Stimulated activated CD4-positive, alpha-beta T cell treated with anti-CD3 and anti-CD28 coated beads, Interleukin-15, amount 100 ng/mL, for 48 hours (primary cell): Measurements from ENCODE around the gene BMP4.

Experiments used
- DNase-seq, 2 donors: peaks; one replicate each; pipeline ENCODE4 v3.0.0-alpha.2; 2020; ENCODE audit warnings: low read depth in 2 of 2

The BMP4 gene

DNA sequence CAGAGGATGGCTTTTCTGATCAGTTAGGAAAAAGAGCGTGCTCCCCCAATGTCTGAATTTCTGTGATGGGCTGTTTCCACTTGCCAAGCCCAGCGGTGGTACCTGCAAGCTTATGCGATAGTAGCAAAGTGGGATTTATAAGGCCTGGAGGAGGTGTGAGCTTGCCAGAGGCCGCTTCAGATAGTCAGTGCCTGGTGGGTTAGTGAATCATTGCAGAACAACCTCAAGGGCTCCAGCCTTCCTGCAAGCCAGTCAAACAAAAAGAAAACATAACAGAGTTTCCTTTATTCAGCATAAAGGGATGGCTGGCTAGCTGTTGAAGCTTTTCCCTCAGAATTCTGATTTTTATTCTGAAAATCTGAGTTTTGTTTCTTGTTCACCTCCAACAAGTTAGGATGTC lies 7.6 kb upstream of the BMP4 start:
- no peak for DNase-seq

DNA sequence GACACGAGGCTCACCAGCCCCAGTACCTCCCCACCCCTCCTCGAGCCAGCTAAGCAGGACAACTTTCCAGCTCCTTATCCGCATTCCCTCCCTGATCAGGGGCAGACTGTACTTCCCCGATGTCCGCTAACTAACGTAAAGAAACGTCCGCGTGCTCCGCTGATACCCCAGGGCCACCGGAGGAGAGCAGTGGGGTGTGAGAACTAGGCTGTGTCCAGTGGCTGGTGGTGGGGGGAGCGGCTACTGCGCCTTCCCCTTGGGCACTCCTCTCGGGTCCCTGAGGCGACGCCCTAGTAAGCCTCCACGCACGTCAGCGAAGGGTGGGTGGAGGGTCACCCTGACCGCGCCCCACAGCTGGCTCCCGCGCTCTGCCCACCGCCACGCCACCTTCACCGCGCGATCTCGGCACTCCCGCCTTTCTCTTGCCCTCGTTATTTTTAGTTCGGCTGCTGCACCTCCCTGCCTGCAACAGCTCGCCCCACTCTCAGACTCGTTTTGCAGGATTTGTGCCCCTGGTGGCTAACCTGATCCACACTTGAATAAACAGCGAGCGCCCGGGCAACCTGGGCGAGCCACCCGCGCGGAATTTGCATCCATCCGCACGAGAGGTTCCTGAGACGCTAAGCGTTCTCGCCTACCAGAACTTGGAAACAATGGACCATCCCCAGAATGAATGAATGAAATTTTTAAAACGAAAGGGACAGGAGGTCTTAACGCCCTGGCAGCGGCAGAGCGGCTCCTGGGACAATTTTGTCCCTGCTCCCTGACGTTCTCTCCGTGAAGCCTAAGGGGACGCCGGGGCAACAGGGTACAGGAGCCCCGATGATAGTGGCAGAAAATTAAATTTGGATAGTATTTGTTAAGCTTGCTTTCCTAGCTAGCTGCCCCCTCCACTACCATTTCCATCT lies 6.9 kb upstream of the BMP4 start:
- no peak for DNase-seq

DNA sequence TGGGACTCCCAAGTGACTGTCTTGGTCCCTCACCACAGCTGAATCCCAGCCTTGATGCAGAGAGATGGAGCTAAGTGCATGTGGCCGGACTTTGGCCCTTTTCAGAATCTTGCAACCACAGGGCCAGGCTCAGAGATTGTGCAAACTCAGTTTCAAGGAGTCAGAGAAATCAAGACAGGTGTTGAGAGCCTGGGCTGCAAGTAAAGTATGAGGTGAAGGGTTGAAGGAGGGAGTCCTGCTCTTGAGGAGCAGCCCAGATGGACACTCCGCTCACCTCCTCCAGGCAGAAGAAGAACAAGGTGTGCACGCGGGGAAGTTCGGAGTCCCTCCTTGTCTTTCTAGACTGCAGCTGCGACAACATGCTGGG lies 6.3 kb upstream of the BMP4 start:
- DNase-seq: no peak

DNA sequence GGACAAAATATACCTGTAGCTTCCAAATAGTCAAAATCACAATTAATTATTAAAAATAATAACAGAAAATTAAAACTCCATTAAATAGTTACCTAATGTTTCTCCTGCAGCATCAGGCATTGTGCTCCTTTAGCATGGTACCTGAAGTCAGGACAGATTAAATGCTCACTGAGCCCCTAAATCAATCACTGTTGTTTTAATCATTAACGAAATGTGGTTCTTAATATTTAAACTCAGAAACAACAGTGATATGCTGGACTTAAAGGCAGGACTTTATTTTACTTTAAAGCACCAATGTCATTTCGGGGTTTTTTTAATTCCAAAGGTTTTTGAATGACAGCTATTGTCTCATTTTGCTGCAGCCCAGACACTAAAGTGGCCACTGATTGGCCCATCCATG lies 2.0 kb upstream of the BMP4 start:
- no peak for DNase-seq

DNA sequence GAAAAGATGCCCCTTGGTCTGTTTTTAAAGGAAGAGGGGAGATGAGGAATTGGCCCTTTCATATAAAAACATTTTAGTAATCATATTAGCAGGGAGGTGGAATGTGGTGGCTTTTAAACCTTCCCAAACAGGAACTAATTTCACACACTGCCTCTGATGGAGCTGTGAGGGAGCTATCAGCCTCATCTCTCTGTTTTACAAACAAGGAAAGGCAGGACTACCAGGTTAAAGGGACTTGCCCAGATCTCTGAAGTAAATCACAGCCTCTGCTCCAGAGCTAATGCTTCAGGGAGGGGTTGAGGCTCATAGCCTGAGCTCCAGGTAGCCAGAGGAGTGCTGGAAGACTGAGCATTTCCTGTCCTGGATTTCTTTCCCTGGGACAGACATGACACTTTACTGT lies 1.1 kb upstream of the BMP4 start:
- no peak for DNase-seq

DNA sequence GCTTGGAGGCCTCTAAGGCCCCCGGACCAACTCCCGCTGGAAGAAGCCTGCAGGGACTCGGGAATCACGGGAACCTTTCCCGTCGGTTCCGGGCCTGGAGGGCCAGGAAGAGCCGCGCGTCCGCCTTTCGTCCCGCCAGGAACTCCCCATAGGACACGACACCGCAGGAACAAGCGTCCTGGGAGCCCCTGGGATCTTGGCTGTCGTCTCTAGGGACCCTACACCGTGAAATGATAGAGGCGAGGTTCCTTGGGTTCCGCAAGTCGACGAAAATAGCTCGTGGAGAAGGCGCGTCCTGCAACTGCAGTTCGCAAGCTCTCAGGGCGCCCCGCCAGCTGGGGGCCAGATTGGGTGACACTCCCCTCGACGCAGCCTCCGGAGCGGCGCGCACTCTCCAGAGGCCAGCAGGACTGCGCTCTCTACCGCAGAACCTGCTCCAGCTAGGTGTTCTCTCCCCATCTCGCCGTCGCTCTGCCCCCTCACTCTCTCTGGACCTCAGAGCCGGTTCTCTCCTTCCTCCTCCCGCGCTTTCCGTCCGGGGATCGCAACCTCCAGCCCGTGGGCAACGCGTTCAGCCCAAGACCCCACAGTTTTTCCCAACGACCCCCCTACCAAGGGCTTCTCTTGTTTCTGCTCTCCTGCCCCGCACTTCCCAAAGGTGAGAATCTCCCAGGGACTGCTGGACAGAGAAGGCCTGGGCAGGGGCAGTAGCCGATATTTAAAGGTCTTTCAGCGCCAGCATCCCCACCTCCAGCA lies 776 bp downstream of the BMP4 start:
- no peak for DNase-seq

DNA sequence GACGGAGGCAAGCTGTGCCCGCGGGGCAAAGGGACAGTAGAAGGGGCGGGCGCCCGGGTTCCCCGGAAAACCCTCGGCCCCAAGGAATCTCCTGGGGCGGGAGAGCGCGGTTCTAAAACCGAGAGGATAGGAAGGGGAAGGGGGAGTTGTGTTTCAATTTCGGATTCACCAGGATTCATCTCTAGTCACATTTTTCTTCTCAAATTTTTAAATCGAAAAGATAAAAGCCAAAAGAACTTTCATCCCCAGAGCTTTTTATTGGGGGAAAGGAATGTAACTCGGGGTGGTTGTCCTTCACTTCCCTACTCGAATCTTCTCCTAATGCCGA lies 1.4 kb downstream of the BMP4 start:
- DNase-seq: no peak

DNA sequence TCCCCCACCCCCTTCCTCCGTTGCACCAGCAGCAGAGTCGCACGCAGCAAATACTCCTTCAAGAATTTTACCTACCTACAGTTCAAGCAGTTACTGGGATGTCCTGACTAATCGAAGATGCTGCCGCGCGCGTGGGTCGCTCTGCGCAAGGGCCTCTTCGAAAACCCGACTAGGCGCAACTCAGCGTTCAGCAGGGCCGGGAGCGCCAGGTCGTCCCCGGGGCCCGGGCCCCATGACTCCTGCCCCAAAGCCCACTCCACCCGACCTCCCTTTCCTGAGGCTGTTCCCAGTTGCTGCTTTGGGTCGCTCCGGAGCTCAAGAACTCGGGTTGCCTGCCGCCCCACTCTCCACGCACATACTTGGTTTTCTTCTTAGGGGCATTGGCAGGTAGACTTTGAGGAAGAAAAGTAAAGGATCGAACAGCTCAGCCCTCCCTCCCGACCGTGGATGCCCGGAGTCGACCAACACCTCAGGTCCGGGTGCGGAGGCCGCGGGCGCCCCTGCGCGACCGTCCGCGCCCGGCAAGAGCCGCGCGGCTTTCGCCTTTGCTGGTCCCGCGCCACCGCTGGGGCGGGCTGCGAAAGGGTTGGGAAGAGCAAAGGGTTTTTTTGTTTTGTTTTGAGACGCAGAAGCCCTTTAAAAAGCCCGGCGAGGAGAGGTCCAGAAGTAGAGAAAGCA lies 1.9 kb downstream of the BMP4 start:
- DNase-seq: no peak

DNA sequence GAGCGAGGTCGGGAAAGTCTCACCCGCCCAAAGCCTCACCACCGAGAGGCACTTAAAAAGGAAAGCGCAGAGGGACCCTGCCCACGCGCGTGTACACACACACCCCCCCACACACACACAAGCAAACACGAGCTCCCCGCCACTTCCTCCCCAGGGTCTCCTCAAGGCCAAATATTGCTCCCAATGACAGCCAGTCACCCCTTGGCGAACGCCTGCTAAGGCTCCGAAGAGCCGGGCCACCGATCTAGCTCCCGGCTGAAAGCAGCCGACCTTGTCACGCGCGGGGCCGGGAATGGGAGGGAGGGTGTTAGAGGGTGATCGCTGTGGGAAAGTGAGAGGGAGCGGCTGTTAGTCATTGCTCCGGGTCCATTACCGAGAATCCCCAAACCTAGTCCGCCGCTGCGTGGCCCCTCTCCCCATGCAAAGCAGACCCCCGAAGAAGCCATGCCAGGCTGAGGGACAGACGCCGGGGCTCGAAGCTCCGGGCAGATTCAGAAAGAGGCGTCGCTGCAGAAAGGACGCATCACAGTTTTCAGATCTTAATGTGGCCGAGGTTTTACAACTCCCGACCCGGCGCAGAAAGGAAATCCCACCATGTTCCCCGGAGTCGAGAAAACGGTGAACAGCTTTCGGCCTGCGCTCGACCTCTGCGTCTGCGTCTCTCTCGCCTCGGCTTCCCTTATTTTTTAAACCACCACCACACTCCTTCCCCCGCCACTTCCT lies 2.6 kb downstream of the BMP4 start:
- DNase-seq: no peak

DNA sequence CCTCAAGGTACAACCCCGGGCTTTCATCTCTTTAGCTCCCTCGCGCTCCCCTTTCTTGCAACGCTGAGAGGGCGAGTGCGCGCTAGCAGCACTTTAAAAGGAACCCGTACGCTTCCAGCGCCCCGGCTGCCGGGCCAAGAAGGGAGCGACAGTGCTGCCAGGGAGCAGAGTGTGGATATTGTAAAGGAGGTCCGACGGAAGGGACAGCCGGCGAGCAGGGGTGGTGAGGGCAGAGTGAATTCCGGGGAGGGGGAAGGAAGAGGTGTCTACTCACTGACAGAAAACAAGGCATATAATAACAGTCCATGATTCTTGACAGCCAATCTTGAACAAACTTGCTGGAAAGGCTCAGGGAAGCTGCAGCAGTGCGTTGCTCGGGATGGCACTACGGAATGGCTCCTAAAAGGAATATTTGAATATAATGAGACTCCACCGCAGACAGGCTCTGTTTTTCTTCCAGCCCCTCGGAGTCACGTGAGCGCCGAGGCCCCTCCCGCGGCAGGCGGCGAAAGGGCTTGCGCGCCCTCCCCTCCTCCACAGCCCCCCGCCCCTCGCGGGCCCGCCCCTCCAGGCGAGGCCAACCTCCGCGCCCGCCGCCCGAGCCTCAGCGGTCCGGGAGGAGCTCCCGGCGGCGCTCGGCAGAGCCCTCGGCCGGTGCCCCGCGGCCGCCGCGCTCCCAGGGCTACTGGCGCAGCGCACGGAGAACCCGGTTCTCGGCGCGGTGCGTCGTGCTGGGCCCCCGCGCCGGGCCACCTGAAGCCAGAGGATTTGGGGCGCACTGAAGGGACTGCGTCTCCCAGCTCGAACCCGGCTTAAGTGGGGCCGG lies 3.4 kb downstream of the BMP4 start:
- no peak for DNase-seq

DNA sequence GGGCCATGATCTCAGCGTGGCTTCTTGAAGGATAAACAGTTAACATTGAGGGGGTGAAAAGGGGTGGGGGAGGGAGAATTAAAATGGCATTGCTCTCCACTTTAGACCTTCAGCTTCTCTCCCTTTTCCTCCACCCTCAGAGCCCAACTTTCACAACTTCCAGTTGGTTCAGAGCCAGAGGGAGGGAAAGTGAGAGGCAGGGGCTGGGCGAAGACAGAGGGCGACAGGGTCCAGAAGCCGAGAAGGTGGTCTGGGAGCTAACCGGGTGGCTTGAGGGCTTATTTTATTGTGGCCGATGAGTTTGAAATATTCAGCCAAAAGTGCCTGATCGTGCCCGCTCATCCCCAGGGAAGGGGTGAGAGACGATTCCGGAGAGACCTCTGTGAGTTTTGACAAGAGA lies 4.1 kb downstream of the BMP4 start:
- no peak for DNase-seq

DNA sequence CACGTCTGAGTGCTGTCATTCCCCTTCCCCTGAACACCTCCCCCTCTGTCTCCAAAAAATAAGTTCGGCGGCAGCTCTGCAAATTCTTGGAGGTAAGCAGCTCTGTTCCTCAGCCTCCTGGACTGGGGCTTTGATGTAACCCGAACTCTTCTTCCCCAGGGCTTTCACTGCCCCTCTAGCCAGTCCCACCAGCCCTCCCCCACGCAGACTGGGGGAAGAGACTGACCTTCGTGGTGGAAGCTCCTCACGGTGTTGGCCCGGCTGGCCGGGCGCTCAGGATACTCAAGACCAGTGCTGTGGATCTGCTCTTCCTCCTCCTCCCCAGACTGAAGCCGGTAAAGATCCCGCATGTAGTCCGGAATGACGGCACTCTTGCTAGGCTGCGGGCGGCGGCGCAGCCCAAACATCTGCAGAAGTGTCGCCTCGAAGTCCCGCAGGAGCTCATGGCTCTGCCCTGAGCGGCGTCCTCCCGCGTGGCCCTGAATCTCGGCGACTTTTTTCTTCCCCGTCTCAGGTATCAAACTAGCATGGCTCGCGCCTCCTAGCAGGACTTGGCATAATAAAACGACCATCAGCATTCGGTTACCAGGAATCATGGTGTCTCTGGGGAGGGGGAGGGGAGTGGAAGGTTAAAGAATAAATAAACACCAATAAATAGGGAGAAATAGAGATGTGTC lies 4.9 kb downstream of the BMP4 start:
- no peak for DNase-seq

DNA sequence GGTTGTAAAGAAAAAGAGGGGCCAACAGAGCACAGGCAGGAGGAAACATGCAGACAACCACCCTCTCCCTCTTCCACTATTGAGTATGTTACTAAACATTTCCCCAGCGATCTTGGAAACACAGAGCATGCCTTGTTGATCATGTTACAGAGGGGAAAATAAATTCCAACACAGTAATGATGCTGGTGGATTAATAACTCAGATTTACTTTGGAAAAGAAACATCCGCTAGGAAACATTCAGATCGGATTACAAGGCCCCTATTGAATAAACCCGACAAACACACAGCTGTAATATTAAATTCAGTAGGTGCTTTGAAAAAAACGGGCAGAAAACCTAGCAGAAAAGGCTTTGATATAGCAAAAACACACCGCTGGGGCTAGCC lies 5.4 kb downstream of the BMP4 start:
- DNase-seq: no peak

DNA sequence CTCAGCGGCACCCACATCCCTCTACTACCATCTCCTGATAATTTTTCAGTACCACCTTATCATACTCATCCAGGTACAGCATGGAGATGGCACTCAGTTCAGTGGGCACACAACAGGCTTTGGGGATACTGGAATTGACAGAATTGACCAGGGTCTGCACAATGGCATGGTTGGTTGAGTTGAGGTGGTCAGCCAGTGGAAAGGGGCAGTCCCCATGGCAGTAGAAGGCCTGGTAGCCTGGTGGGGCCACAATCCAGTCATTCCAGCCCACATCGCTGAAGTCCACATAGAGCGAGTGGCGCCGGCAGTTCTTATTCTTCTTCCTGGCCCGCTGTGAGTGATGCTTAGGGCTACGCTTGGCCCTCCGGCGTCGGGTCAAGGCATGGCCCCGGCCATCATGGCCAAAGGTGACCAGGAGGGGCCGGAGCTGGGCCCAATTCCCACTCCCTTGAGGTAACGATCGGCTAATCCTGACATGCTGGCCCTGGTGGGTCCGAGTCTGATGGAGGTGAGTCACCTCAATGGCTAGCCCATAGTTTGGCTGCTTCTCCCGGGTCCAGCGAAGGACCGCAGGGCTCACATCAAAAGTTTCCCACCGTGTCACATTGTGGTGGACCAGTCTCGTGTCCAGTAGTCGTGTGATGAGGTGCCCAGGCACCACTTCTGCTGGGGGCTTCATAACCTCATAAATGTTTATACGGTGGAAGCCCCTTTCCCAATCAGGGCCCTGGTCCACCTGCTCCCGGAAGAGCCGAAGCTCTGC lies 6.4 kb downstream of the BMP4 start:
- DNase-seq: no peak

DNA sequence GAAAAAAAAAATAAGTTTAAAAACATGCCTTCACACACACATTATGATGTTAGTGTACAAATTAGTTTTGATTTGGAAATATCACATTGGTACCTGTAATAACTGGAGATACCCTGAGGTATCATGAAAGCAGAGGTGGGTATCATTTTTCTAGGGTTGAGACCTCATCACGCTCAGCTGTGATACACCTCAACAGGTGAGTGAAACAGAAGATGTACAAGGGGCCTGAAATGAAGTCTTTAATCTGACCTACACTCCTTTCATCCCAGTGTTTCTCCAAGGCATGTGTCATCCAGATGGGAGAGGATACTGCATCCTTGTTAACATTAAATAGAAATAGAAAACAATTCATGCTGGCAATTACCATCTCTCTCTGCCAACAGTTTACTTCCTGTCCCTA lies 7.4 kb downstream of the BMP4 start:
- no peak for DNase-seq

DNA sequence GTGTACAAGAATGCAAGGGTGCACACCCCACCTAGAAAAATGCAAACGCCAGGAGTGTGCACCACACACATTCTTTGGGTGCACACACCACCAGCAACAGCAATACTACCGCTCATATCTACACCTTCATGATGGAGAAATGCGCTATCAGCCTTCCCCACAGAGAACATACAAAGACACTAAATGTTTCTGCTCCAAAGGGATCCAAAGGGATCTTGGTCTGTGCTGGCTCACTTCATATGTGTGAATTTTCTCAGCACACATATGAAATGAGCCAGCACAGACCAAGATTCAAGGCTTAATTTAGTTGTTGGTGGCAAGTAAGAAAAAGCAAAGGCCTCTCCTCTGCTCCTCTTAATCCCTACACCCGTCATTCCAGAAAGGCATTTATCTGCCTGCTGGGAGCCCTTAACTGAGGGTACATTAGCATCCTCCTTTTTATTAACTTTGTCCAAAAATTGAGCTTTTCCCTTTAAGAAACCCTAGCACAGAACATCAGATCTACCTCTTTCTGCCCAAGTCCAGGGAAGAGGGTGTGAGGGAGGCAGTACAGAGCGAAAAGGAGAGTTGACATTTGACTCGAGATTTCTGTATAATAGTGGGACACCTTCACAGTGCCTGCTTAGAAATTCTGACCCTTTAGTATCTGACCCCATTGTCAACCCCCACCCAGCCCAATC lies 8.3 kb downstream of the BMP4 start:
- no peak for DNase-seq

DNA sequence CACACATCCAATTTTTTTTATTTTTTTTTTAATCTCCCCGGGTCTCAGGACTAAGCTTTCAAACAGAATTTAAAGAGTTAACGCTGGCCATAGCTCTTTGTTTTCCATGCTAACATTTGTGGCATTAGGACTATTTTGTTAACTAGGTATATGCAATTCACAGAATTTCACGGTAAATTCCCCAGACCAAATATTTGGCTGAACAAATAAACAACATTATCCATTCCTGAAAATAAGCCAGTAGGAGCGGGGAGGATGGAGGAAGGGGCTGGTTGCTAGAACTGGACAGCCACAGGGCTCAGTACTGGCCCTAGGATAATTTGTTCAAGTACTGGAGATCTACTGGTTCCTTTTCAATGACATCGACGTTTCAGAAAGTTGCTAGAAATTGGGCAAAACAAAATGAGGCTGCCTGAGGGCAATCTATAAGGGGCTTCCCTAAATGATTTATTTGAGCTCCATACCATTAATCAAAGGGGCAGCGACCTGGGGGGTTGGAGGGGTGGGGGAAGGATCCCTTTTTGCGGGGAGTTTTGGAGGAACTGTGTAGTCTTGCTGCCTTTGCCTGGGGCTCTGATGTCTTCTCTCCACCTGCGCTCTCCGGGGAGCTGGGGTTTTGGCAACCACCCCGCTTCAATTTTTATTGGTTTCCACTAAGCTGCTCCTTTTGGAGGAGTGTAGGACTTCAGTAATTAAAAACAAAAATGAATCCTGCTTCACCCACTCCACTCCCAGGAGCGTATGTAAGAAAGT lies 9.0 kb downstream of the BMP4 start:
- DNase-seq: no peak

DNA sequence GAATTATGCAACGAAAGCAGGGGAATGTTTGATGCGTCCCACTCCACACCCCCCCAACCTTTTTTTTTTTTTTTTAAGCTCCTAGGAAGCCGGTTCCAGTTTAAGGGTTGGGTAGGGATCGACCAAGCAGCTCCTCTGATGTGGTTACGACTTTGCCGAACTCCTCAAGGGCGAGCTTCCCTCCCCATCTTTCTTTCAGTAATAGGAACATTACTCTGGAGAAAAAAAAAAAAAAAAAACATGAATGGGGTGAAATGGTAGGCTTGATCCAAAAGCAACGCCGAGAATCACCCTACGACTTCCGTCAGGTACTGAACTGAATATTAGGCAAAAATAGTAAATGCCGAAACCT lies 9.6 kb downstream of the BMP4 start:
- DNase-seq: no peak
